Thyroid gland (tissue), 4 donors: ENCODE measurements around the gene MESP2. TPM values are rescaled to one million over a fixed set of nuclear protein-coding genes. Genes with fewer than 3 reads are reported as not detected.
"Not testable (repeated sequence)": the region's sequence is repeated elsewhere in the genome, so short reads cannot be mapped to it uniquely, and the experiment has no call there.

Experiments
- DNase-seq, 2 donors: peaks; one replicate each; pipeline ENCODE4 v3.0.0-alpha.2; 2019
- H3K27ac ChIP-seq, 3 donors: fragments of 200-600 bp; sonication (generic); 1 replicate in 2 of 3; 2 replicates in 1 of 3; pipeline ENCODE4 v1.5.1; 2016 to 2019; ENCODE audit warnings: mild to moderate bottlenecking in 1 of 3, moderate library complexity in 1 of 3
- H3K27me3 ChIP-seq: fragments of 200-600 bp; sonication (generic); one replicate; pipeline ENCODE4 v1.5.1; 2019
- H3K36me3 ChIP-seq, 2 donors: fragments of 200-600 bp; sonication (generic); one replicate each; pipeline ENCODE4 v1.5.1; 2016 to 2019
- H3K4me1 ChIP-seq, 2 donors: fragments of 200-600 bp; sonication (generic); one replicate each; pipeline ENCODE4 v1.5.1; 2017 to 2019
- H3K4me3 ChIP-seq, 3 donors: fragments of 200-600 bp; sonication (generic); replicated peaks in 1 of 3; 1 replicate in 2 of 3; 2 replicates in 1 of 3; pipeline ENCODE4 v1.5.1; 2016; ENCODE audit warnings: mild to moderate bottlenecking in 1 of 3
- H3K9me3 ChIP-seq: fragments of 200-600 bp; sonication (generic); one replicate; pipeline ENCODE4 v1.5.1; 2017
- CTCF ChIP-seq, 6 experiments: fragments of 200-600 bp in 3 of 6; fragments of 450-650 bp in 3 of 6; sonication (generic) in 3 of 6; IDR thresholded peaks; one replicate each; pipeline ENCODE4 v1.5.1; 2016 to 2019; ENCODE audit warnings: antibody characterized with exemption in 6 of 6, mild to moderate bottlenecking in 2 of 6, inconsistent platforms in 1 of 6, moderate library complexity in 1 of 6
- POLR2A ChIP-seq, 2 donors: fragments of 450-650 bp; IDR thresholded peaks; one replicate each; pipeline ENCODE4 v1.6.1; 2017; ENCODE audit warnings: antibody characterized with exemption in 2 of 2, mild to moderate bottlenecking in 2 of 2, moderate library complexity in 1 of 2
- WGBS, 2 donors: methylation state at CpG; one replicate each; pipeline ENCODE4 v1.1.5; 2017; 5-methylcytosine and 5-hydroxymethylcytosine counted together
- intact Hi-C: fragments of 100-400 bp; cut with DNase I; formaldehyde crosslinking; loops from one replicate; pipeline ENCODE4 v1.15.1; 2023
- total RNA-seq, 4 donors: library from RNA; depleted of rRNA; stranded (reverse); fragments of >200 nt; gene quantifications; one replicate each; pipeline ENCODE4 v1.2.3, GENCODE V29; 2016

The MESP2 gene
- total RNA-seq, 4 donors from 2014 or later: 0.34 to 0.67 TPM; not detected in 2

GRCh38 chr15:89785774-89786140 is 9.6 kb downstream of the MESP2 start:
- no peak for TF ChIP-seq CTCF (IDR thresholded peaks at IDR 0.05)
- TF ChIP-seq POLR2A (IDR thresholded peaks at IDR 0.05): no peak
- Histone ChIP-seq H3K27me3 (no peaks in the 10 kb centered on the region), H3K4me1 (peaks cover 0 to 8% of the 10 kb centered on the region in 2 donors), H3K4me3 (no peak overlapping the region), H3K9me3 (no peaks in the 10 kb centered on the region), H3K27ac (no peak overlapping the region), H3K36me3 (no peaks in the 10 kb centered on the region)
- DNase-seq: no peak
- intact Hi-C loops: no loop called here

GRCh38 chr15:89787944-89788343 is 11.8 kb downstream of the MESP2 start:
- Histone ChIP-seq H3K27ac (no peak overlapping the region), H3K9me3 (no peaks in the 10 kb centered on the region), H3K36me3 (no peaks in the 10 kb centered on the region), H3K4me3 (no peak overlapping the region), H3K27me3 (no peaks in the 10 kb centered on the region), H3K4me1 (peaks cover 0 to 8% of the 10 kb centered on the region in 2 donors)
- TF ChIP-seq POLR2A (IDR thresholded peaks at IDR 0.05): no peak
- no peak for TF ChIP-seq CTCF (IDR thresholded peaks at IDR 0.05)
- intact Hi-C loops: no loop called here
- DNase-seq: no peak
- WGBS, 2 donors: 92 to 93% methylated on average over 3 of the region's 3 CpGs

GRCh38 chr15:89788585-89788984 is 12.5 kb downstream of the MESP2 start:
- H3K36me3 ChIP-seq, intact Hi-C loops, DNase-seq, H3K4me3 ChIP-seq, H3K27me3 ChIP-seq, H3K4me1 ChIP-seq, H3K9me3 ChIP-seq, H3K27ac ChIP-seq: not testable (repeated sequence)
- 95 to 98% methylated on average over 4 of the region's 4 CpGs for WGBS, 2 donors

GRCh38 chr15:89790206-89790605 is 14.1 kb downstream of the MESP2 start:
- no peak for DNase-seq
- no peaks in the 10 kb centered on the region for H3K36me3 ChIP-seq
- no peaks in the 10 kb centered on the region for H3K27me3 ChIP-seq
- no peaks in the 10 kb centered on the region for H3K9me3 ChIP-seq
- no peak overlapping the region for H3K27ac ChIP-seq
- WGBS, 2 donors: 81 to 84% methylated on average over 10 of the region's 10 CpGs
- intact Hi-C loops: no loop called here
- H3K4me3 ChIP-seq: no peak overlapping the region
- TF ChIP-seq POLR2A (IDR thresholded peaks at IDR 0.05) (no peak), CTCF (IDR thresholded peaks at IDR 0.05) (no peak)
- peaks cover 3 to 14% of the 10 kb centered on the region in 2 donors for H3K4me1 ChIP-seq

GRCh38 chr15:89790661-89791060 is 14.5 kb downstream of the MESP2 start:
- Histone ChIP-seq H3K4me3 (no peak overlapping the region), H3K9me3 (no peaks in the 10 kb centered on the region), H3K27me3 (no peaks in the 10 kb centered on the region), H3K4me1 (peaks cover 6 to 14% of the 10 kb centered on the region in 2 donors), H3K36me3 (no peaks in the 10 kb centered on the region), H3K27ac (no peak overlapping the region)
- intact Hi-C loops: no loop called here
- TF ChIP-seq CTCF (IDR thresholded peaks at IDR 0.05) (no peak), POLR2A (IDR thresholded peaks at IDR 0.05) (no peak)
- no peak for DNase-seq
- 90 to 91% methylated on average over 16 of the region's 16 CpGs for WGBS, 2 donors
